ENCODE measurements around the gene PKLR.
"Not testable (repeated sequence)": the region's sequence is repeated elsewhere in the genome, so short reads cannot be mapped to it uniquely, and the experiment has no call there.

PKLR gene

GRCh38 chr1:155301342-155301841, at the start of gene PKLR:
Gene PKLR, minus strand, starts transcription at chr1:155301438. Its CDS starts 43 bp downstream, at chr1:155301395.
- Histone ChIP-seq H3K27ac (ENCODE audit: low read length) (no peak within 1 kb of the TSS), H3K36me3 (ENCODE audit: control insufficient read depth, insufficient read depth, low read length) (no peaks in the 10 kb centered on the region), H3K9me3 (ENCODE audit: control insufficient read depth, insufficient read depth, low read length) (no peaks in the 10 kb centered on the region), H3K27me3 (ENCODE audit: control insufficient read depth, insufficient read depth, low read length) (no peaks in the 10 kb centered on the region), H3K4me3 (ENCODE audit: low read length) (no peak within 1 kb of the TSS), H3K4me1 (ENCODE audit: control insufficient read depth, insufficient read depth, low read length) (peaks cover 1% of the 10 kb centered on the region; the same call in 1 of the 2 replicates)
- no peak for DNase-seq (ENCODE audit: low read depth, low spot score)
- no CpG with 5 or more reads among the region's 5 CpGs for WGBS (ENCODE audit: insufficient coverage, insufficient read length)

- DNase-seq (ENCODE audit: low read depth, low spot score): no peak
- no peaks in the 10 kb centered on the region for H3K27me3 ChIP-seq (ENCODE audit: control insufficient read depth, insufficient read depth, low read length)
- H3K36me3 ChIP-seq (ENCODE audit: control insufficient read depth, insufficient read depth, low read length): peaks cover 12% of the 10 kb centered on the region; the same call in 1 of the 2 replicates
- no peak overlapping the region for H3K27ac ChIP-seq (ENCODE audit: low read length)
- no peaks in the 10 kb centered on the region for H3K4me1 ChIP-seq (ENCODE audit: control insufficient read depth, insufficient read depth, low read length)
- H3K4me3 ChIP-seq (ENCODE audit: low read length): no peak overlapping the region
- no CpG with 5 or more reads among the region's 3 CpGs for WGBS (ENCODE audit: insufficient coverage, insufficient read length)
- no peaks in the 10 kb centered on the region for H3K9me3 ChIP-seq (ENCODE audit: control insufficient read depth, insufficient read depth, low read length)
Observed at GRCh38 chr1:155342842-155343241, 41.6 kb upstream of the PKLR start.

GRCh38 chr1:155339515-155340097, 38.4 kb upstream of the PKLR start:
- no peaks in the 10 kb centered on the region for H3K27me3 ChIP-seq (ENCODE audit: control insufficient read depth, insufficient read depth, low read length)
- no peaks in the 10 kb centered on the region for H3K9me3 ChIP-seq (ENCODE audit: control insufficient read depth, insufficient read depth, low read length)
- H3K4me3 ChIP-seq (ENCODE audit: low read length): no peak overlapping the region
- H3K36me3 ChIP-seq (ENCODE audit: control insufficient read depth, insufficient read depth, low read length): peaks cover 9% of the 10 kb centered on the region; the same call in 1 of the 2 replicates
- DNase-seq (ENCODE audit: low read depth, low spot score): no peak
- WGBS (ENCODE audit: insufficient coverage, insufficient read length): no CpG with 5 or more reads among the region's 8 CpGs
- H3K4me1 ChIP-seq (ENCODE audit: control insufficient read depth, insufficient read depth, low read length): no peaks in the 10 kb centered on the region
- no peak overlapping the region for H3K27ac ChIP-seq (ENCODE audit: low read length)

DNA sequence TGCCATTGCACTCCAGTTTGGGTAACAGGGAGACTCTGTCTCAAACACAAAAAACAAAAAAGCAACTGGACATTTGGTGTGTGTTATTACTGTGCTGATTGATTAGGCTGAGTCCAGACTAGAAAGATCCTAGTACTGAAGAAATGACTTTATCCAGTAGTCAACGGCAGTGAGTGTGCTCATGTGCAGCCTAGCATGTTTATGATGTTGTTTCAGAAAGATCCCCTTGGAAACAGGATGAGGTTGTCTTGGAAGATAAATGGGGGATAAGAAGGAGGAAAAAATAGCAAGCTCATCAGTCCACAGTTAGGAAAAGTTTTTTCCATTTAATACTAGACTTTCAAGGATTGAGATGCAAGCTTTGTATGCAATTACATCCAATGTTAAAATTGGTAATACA, 33.7 kb upstream of the PKLR start:
- Histone ChIP-seq H3K27ac (ENCODE audit: low read length) (no peak overlapping the region), H3K4me1 (ENCODE audit: control insufficient read depth, insufficient read depth, low read length) (no peaks in the 10 kb centered on the region), H3K9me3 (ENCODE audit: control insufficient read depth, insufficient read depth, low read length) (no peaks in the 10 kb centered on the region), H3K4me3 (ENCODE audit: low read length) (no peak overlapping the region), H3K36me3 (ENCODE audit: control insufficient read depth, insufficient read depth, low read length) (peaks cover 8% of the 10 kb centered on the region; the same call in 1 of the 2 replicates), H3K27me3 (ENCODE audit: control insufficient read depth, insufficient read depth, low read length) (no peaks in the 10 kb centered on the region)
- WGBS (ENCODE audit: insufficient coverage, insufficient read length): no CpG with 5 or more reads among the region's 1 CpG
- no peak for DNase-seq (ENCODE audit: low read depth, low spot score)

DNA sequence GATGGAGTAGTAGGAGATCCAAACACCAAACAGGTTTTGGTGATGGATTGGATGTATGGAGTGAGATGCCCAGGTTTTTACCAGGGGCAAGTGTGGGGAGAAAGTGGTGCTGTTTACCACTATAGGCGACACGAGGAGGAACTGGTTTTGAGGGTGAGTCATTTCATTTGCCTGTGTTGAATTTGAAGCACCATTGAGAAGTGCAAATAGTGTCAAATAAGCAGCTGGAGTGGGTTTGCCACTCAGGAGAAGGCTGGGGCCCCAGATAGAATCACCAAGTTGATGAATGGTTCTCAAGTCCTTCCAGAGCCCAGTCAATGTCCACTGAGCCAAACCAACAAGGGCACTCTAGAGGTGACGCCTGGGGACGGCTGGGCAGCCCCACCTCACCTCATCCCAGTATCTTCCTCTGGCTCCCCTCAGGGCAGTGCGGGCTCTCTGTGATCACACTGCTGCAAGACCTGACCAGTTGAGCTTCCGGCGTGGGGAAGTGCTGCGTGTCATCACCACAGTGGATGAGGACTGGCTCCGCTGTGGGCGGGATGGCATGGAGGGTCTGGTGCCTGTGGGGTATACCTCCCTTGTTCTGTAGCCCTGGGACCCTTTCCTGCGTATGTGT, 28.9 kb upstream of the PKLR start:
- Histone ChIP-seq H3K27me3 (ENCODE audit: control insufficient read depth, insufficient read depth, low read length) (no peaks in the 10 kb centered on the region), H3K4me1 (ENCODE audit: control insufficient read depth, insufficient read depth, low read length) (peaks cover 4% of the 10 kb centered on the region; the same call in 1 of the 2 replicates), H3K27ac (ENCODE audit: low read length) (no peak overlapping the region), H3K4me3 (ENCODE audit: low read length) (no peak overlapping the region), H3K36me3 (ENCODE audit: control insufficient read depth, insufficient read depth, low read length) (peaks cover 12% of the 10 kb centered on the region), H3K9me3 (ENCODE audit: control insufficient read depth, insufficient read depth, low read length) (no peaks in the 10 kb centered on the region)
- no peak for DNase-seq (ENCODE audit: low read depth, low spot score)
- WGBS (ENCODE audit: insufficient coverage, insufficient read length): no CpG with 5 or more reads among the region's 11 CpGs

- H3K27me3 ChIP-seq (ENCODE audit: control insufficient read depth, insufficient read depth, low read length); H3K27ac ChIP-seq (ENCODE audit: low read length): not testable (repeated sequence)
- no CpG with 5 or more reads among the region's 7 CpGs for WGBS (ENCODE audit: insufficient coverage, insufficient read length)
Observed at GRCh38 chr1:155328856-155329255, 27.6 kb upstream of the PKLR start.

GRCh38 chr1:155327981-155328380, 26.7 kb upstream of the PKLR start:
- no peak for DNase-seq (ENCODE audit: low read depth, low spot score)
- peaks cover 12% of the 10 kb centered on the region for H3K36me3 ChIP-seq (ENCODE audit: control insufficient read depth, insufficient read depth, low read length)
- H3K4me1 ChIP-seq (ENCODE audit: control insufficient read depth, insufficient read depth, low read length): peaks cover 4% of the 10 kb centered on the region; the same call in 1 of the 2 replicates
- H3K27ac ChIP-seq (ENCODE audit: low read length): no peak overlapping the region
- no peaks in the 10 kb centered on the region for H3K9me3 ChIP-seq (ENCODE audit: control insufficient read depth, insufficient read depth, low read length)
- H3K4me3 ChIP-seq (ENCODE audit: low read length): no peak overlapping the region
- H3K27me3 ChIP-seq (ENCODE audit: control insufficient read depth, insufficient read depth, low read length): no peaks in the 10 kb centered on the region
- WGBS (ENCODE audit: insufficient coverage, insufficient read length): no CpG with 5 or more reads among the region's 4 CpGs

More at GRCh38 chr1:155328856-155329255, 27.6 kb upstream of the PKLR start:
- DNase-seq (ENCODE audit: low read depth, low spot score); H3K4me1 ChIP-seq (ENCODE audit: control insufficient read depth, insufficient read depth, low read length); H3K4me3 ChIP-seq (ENCODE audit: low read length); H3K9me3 ChIP-seq (ENCODE audit: control insufficient read depth, insufficient read depth, low read length): not testable (repeated sequence)
- peaks cover 12% of the 10 kb centered on the region for H3K36me3 ChIP-seq (ENCODE audit: control insufficient read depth, insufficient read depth, low read length)

DNA sequence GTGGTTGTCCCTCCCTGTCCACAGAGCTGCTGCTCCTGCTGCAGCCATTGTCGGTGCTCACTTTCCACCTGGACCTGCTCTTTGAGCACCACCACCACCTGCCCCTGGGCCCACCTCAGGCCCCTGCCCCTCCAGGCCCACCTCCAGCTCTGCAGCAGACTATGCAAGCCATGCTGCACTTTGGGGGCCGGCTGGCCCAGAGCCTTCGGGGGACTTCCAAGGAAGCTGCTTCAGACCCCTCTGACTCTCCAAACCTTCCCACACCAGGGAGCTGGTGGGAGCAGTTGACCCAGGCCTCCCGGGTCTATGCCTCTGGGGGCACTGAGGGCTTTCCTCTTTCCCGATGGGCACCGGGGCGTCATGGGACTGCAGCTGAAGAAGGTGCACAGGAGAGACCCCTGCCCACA, 25.4 kb upstream of the PKLR start:
- H3K27ac ChIP-seq (ENCODE audit: low read length): no peak overlapping the region
- peaks cover 9% of the 10 kb centered on the region for H3K4me1 ChIP-seq (ENCODE audit: control insufficient read depth, insufficient read depth, low read length)
- WGBS (ENCODE audit: insufficient coverage, insufficient read length): no CpG with 5 or more reads among the region's 7 CpGs
- no peak for DNase-seq (ENCODE audit: low read depth, low spot score)
- H3K36me3 ChIP-seq (ENCODE audit: control insufficient read depth, insufficient read depth, low read length): peaks cover 12% of the 10 kb centered on the region
- no peaks in the 10 kb centered on the region for H3K9me3 ChIP-seq (ENCODE audit: control insufficient read depth, insufficient read depth, low read length)
- H3K27me3 ChIP-seq (ENCODE audit: control insufficient read depth, insufficient read depth, low read length): no peaks in the 10 kb centered on the region
- H3K4me3 ChIP-seq (ENCODE audit: low read length): no peak overlapping the region

DNA sequence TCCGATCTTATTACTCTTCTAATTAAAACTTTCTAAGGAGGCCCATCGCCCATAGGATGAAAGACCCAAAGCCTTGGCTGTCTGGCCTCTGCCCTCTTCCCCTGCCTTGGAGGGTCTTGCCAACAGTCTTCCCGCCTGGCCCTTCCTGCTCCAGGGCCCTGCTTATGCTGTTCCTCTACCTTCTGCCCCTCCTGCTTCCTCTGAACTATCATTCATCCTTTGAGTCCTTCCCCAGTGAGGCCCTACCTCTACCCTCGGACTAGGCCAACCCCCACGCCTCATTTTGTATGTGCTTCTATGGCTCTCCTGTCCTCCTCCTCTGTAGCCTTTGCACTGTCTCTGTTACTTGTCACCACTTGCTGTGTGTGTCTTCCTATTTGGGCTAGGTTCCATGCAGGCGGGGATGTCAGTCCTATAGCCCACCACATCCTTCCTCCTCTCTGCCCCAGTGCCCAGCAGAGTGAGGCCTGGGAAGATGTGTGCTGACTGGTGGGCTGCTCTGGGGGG, 24.8 kb upstream of the PKLR start:
- WGBS (ENCODE audit: insufficient coverage, insufficient read length): no CpG with 5 or more reads among the region's 6 CpGs
- no peak for DNase-seq (ENCODE audit: low read depth, low spot score)
- no peak overlapping the region for H3K27ac ChIP-seq (ENCODE audit: low read length)
- no peak overlapping the region for H3K4me3 ChIP-seq (ENCODE audit: low read length)
- H3K27me3 ChIP-seq (ENCODE audit: control insufficient read depth, insufficient read depth, low read length): no peaks in the 10 kb centered on the region
- H3K36me3 ChIP-seq (ENCODE audit: control insufficient read depth, insufficient read depth, low read length): peaks cover 12% of the 10 kb centered on the region
- H3K9me3 ChIP-seq (ENCODE audit: control insufficient read depth, insufficient read depth, low read length): no peaks in the 10 kb centered on the region
- H3K4me1 ChIP-seq (ENCODE audit: control insufficient read depth, insufficient read depth, low read length): peaks cover 11% of the 10 kb centered on the region

DNA sequence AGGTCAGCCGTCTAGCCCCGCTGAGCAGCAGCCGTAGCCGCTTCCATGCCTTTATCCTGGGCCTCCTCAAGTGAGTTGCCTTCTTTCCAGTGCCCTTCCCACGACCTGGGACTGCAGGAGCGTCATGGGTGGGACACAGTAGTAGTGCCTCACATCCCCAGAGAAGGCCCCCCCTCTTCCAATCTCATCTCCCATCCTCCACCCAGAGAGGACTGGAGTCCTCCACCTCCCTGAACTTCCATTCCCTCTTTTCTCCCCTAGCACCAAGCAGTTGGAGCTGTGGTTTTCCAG, 24.3 kb upstream of the PKLR start:
- Histone ChIP-seq H3K9me3 (ENCODE audit: control insufficient read depth, insufficient read depth, low read length) (no peaks in the 10 kb centered on the region), H3K27ac (ENCODE audit: low read length) (no peak overlapping the region), H3K4me3 (ENCODE audit: low read length) (peak overlapping the region; percentile 65; the same call in 1 of the 2 replicates), H3K27me3 (ENCODE audit: control insufficient read depth, insufficient read depth, low read length) (no peaks in the 10 kb centered on the region), H3K4me1 (ENCODE audit: control insufficient read depth, insufficient read depth, low read length) (peaks cover 11% of the 10 kb centered on the region), H3K36me3 (ENCODE audit: control insufficient read depth, insufficient read depth, low read length) (peaks cover 12% of the 10 kb centered on the region)
- WGBS (ENCODE audit: insufficient coverage, insufficient read length): no CpG with 5 or more reads among the region's 6 CpGs
- DNase-seq (ENCODE audit: low read depth, low spot score): no peak
